Lower lobe of right lung (tissue), 2 donors: ENCODE results near the gene LRR1. TPM values are rescaled to one million over a fixed set of nuclear protein-coding genes. Genes with fewer than 3 reads are reported as not detected.

Experiments
- ATAC-seq, 2 donors: fragments of 200-7000 bp; cut with Tn5 transposase; one replicate each; pipeline ENCODE4 v1.9.1; 2020 to 2022; ENCODE audit warnings: mild to moderate bottlenecking in 2 of 2, moderate library complexity in 2 of 2
- DNase-seq: peaks from one replicate; pipeline ENCODE4 v3.0.0-alpha.2; 2020
- H3K27ac ChIP-seq: fragments of 200-600 bp; one replicate; pipeline ENCODE4 v1.8.0; 2022
- H3K27me3 ChIP-seq: fragments of 200-600 bp; one replicate; pipeline ENCODE4 v1.8.0; 2022; ENCODE audit warnings: low read depth
- H3K36me3 ChIP-seq: fragments of 200-600 bp; one replicate; pipeline ENCODE4 v1.8.0; 2022; ENCODE audit warnings: mild to moderate bottlenecking
- H3K4me1 ChIP-seq: fragments of 200-600 bp; one replicate; pipeline ENCODE4 v1.8.0; 2022
- H3K4me3 ChIP-seq: fragments of 200-600 bp; one replicate; pipeline ENCODE4 v1.8.0; 2022; ENCODE audit warnings: mild to moderate bottlenecking
- H3K9me3 ChIP-seq: fragments of 200-600 bp; one replicate; pipeline ENCODE4 v1.8.0; 2022
- intact Hi-C: fragments of 100-400 bp; cut with DNase I; formaldehyde crosslinking; loops from one replicate; pipeline ENCODE4 v1.11.0; 2022
- total RNA-seq: library from RNA; stranded (reverse); fragmentation: NEBNext Ultra II Directional; extraction: Animal tissue kit (Norgen Biotek cat#: 25700); gene quantifications from one replicate; pipeline ENCODE4 v1.2.1, GENCODE V29; 2021
- TF ChIP-seq, protein P1 (sequence below): fragments of 200-600 bp; IDR thresholded peaks from one replicate; pipeline ENCODE4 v1.8.0; 2022; ENCODE audit warnings: antibody characterized with exemption, mild to moderate bottlenecking
- donor health status: DM: no; HTN: yes; CAD: no; lungs with severe emphysema.

LRR1 gene
- total RNA-seq, 1 donor from 2014 or later = 9.0 TPM

DNA sequence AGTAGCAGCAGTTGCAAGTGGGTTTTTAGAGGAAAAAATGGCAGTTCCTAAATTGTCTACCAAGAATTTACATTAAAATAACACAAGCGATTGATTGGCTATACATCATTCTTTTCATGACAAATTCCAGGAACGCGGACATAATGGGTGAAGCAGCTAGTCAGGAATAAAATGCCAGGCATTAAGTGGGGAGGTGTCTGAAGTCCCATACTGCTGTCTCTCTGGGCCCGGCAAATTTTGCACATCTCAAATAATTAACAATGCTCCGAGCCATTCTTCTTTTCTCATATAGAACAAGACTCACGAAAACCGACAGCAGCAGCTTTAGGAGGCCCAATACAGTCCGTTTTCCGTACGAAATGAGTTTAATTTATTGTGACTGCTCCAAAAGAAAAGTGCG lies 21.0 kb downstream of the LRR1 start:
- DNase-seq (no peak), ATAC-seq (no peak)
- H3K27me3 ChIP-seq = no peaks in the 10 kb centered on the region
- peak overlapping the region; percentile 86 for H3K4me3 ChIP-seq
- peak overlapping the region; percentile 94 for H3K27ac ChIP-seq
- H3K36me3 ChIP-seq = peaks cover 27% of the 10 kb centered on the region
- peaks cover 43% of the 10 kb centered on the region for H3K4me1 ChIP-seq
- TF ChIP-seq, protein P1, sequence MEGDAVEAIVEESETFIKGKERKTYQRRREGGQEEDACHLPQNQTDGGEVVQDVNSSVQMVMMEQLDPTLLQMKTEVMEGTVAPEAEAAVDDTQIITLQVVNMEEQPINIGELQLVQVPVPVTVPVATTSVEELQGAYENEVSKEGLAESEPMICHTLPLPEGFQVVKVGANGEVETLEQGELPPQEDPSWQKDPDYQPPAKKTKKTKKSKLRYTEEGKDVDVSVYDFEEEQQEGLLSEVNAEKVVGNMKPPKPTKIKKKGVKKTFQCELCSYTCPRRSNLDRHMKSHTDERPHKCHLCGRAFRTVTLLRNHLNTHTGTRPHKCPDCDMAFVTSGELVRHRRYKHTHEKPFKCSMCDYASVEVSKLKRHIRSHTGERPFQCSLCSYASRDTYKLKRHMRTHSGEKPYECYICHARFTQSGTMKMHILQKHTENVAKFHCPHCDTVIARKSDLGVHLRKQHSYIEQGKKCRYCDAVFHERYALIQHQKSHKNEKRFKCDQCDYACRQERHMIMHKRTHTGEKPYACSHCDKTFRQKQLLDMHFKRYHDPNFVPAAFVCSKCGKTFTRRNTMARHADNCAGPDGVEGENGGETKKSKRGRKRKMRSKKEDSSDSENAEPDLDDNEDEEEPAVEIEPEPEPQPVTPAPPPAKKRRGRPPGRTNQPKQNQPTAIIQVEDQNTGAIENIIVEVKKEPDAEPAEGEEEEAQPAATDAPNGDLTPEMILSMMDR = no peak
- intact Hi-C loops = no loop called here
- H3K9me3 ChIP-seq = no peaks in the 10 kb centered on the region

DNA sequence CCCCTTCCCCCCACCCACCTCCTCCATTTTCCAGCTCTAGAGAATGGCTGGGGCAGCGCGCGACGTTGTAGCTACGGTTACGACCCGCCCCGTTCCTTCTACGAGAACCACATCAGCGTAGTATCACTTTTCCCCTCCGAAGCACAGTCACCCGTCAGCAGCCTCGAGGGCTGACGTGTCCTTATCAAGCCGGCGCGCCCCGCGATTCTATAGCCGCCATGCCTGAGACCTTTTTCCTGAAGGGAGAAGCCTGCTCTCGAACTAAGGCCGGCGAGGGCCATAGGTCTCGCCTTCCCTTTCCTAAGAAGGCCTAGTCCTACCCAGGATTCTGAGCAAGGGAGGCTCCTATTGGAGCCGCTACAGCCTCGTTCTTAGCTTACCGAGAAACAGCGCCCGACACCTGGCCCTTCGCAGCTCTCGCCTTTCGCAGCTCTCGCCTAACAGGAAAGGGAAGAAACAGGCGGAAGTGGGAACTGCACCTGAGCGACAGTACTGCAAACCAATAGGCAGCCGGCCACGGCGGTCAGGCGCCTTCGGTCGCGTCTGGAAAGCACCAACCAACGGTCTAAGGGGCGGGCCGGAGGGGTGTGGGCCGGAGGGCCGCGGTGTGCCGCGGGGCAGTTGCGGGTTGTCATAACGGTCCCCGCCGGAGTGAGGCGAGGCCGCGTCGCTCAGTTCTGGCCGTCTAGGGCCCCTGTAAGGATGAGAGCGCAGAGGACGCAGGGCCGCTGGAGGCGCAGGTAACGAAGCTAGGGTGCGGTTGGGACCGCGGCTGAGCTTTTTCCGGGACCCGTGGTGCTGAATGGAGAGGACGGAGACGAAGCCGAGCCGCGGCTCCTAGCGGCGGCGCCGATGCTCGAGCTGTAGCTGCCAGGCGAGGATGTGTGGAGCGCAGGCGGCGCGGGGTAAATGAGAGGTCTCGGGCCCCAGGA lies 21.7 kb downstream of the LRR1 start, which contains the start of the genes MGAT2 and RPL36AL:
Gene MGAT2 (plus strand): TSS at position 618 of the 932 bp plus-strand sequence. CDS start 470 bp downstream, outside the sequence.
Gene RPL36AL (minus strand): TSS at position 445 of the 932 bp plus-strand sequence. CDS start 1,522 bp downstream, outside the sequence.
- Histone ChIP-seq H3K36me3 (peaks cover 29% of the 10 kb centered on the region), H3K4me1 (peaks cover 43% of the 10 kb centered on the region), H3K27ac (peak within 1 kb of the TSS; percentile 94), H3K9me3 (no peaks in the 10 kb centered on the region), H3K4me3 (peak within 1 kb of the TSS; percentile 86), H3K27me3 (no peaks in the 10 kb centered on the region)
- DNase-seq (peak; percentile 98), ATAC-seq (peak; percentile 100)
- TF ChIP-seq, protein P1 = peak; percentile 21
- intact Hi-C loops = no loop called here

DNA sequence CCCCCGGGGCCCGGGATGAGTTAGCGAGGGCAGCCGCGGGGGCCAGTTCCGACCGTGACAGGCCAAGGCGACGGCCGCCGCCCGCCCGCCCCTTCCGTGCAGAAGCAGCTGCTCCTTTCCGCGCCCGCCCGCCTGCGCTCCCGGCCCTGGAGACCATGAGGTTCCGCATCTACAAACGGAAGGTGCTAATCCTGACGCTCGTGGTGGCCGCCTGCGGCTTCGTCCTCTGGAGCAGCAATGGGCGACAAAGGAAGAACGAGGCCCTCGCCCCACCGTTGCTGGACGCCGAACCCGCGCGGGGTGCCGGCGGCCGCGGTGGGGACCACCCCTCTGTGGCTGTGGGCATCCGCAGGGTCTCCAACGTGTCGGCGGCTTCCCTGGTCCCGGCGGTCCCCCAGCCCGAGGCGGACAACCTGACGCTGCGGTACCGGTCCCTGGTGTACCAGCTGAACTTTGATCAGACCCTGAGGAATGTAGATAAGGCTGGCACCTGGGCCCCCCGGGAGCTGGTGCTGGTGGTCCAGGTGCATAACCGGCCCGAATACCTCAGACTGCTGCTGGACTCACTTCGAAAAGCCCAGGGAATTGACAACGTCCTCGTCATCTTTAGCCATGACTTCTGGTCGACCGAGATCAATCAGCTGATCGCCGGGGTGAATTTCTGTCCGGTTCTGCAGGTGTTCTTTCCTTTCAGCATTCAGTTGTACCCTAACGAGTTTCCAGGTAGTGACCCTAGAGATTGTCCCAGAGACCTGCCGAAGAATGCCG lies 22.6 kb downstream of the LRR1 start:
- peaks cover 43% of the 10 kb centered on the region for H3K4me1 ChIP-seq
- H3K27ac ChIP-seq = peak overlapping the region; percentile 94
- intact Hi-C loops = no loop called here
- DNase-seq (peak; percentile 90), ATAC-seq (peak; percentile 81 to 87)
- H3K9me3 ChIP-seq = no peaks in the 10 kb centered on the region
- peak overlapping the region; percentile 86 for H3K4me3 ChIP-seq
- no peaks in the 10 kb centered on the region for H3K27me3 ChIP-seq
- TF ChIP-seq, protein P1 = no peak
- H3K36me3 ChIP-seq = peaks cover 32% of the 10 kb centered on the region

DNA sequence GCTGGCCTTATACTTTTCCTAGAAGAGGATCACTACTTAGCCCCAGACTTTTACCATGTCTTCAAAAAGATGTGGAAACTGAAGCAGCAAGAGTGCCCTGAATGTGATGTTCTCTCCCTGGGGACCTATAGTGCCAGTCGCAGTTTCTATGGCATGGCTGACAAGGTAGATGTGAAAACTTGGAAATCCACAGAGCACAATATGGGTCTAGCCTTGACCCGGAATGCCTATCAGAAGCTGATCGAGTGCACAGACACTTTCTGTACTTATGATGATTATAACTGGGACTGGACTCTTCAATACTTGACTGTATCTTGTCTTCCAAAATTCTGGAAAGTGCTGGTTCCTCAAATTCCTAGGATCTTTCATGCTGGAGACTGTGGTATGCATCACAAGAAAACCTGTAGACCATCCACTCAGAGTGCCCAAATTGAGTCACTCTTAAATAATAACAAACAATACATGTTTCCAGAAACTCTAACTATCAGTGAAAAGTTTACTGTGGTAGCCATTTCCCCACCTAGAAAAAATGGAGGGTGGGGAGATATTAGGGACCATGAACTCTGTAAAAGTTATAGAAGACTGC lies 23.4 kb downstream of the LRR1 start:
- Histone ChIP-seq H3K36me3 (peaks cover 32% of the 10 kb centered on the region), H3K27ac (no peak overlapping the region), H3K9me3 (no peaks in the 10 kb centered on the region), H3K4me3 (peak overlapping the region; percentile 86), H3K27me3 (no peaks in the 10 kb centered on the region), H3K4me1 (peaks cover 43% of the 10 kb centered on the region)
- TF ChIP-seq, protein P1 = no peak
- no peak for ATAC-seq
- no peak for DNase-seq
- intact Hi-C loops = no loop called here

DNA sequence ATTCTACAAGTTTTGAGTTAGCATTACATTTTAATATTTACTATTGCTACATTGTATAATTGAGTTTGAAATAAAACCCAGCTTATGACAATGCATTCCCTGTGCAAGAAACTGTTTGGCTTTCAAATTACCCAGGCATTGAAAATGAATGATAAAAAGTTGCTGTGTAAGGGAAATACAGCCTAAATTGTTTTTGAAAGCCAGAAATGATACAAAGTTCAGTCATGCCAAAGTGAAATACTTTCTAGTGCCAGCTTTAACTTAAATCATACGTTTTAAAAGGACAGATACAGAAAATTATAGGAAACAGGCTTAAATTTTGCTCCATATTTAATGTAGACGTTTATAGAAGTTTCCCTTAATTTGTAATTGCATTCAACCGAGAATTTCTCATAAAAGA lies 24.6 kb downstream of the LRR1 start:
- DNase-seq (no peak), ATAC-seq (no peak)
- Histone ChIP-seq H3K9me3 (no peaks in the 10 kb centered on the region), H3K36me3 (peaks cover 24% of the 10 kb centered on the region), H3K4me1 (peaks cover 43% of the 10 kb centered on the region), H3K27ac (no peak overlapping the region), H3K27me3 (no peaks in the 10 kb centered on the region), H3K4me3 (no peak overlapping the region)
- TF ChIP-seq, protein P1 = no peak
- intact Hi-C loops = no loop called here
